HG02884 (cell line): ENCODE data around the gene CDH23.

Experiments
- ATAC-seq: cut with Tn5 transposase; IDR thresholded peaks from one replicate; pipeline ENCODE4 v1.9.1; 2021; ENCODE audit warnings: mild to moderate bottlenecking, moderate library complexity; ENCODE audit not compliant: unreplicated experiment

The CDH23 gene

DNA sequence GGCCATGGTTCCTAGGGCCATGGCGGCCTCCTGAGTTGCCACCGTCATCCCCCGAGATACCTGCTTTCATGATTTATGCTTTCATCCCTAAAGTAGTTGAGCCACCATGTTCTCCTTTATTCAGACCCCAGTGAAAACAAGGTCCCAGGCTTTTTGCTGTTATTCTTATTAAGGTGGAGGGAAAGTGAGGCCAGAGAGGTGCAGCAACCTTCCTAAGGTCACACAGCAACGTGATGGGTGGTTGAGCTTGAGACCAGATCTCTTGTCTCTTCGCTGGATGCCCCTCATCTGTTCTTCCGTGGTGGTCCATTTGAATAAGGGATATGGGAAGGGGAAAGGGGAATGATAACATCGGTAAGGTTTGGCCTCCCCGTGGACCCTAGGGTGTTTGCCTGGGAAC, 180.6 kb downstream of the CDH23 start:
- no peak for ATAC-seq

DNA sequence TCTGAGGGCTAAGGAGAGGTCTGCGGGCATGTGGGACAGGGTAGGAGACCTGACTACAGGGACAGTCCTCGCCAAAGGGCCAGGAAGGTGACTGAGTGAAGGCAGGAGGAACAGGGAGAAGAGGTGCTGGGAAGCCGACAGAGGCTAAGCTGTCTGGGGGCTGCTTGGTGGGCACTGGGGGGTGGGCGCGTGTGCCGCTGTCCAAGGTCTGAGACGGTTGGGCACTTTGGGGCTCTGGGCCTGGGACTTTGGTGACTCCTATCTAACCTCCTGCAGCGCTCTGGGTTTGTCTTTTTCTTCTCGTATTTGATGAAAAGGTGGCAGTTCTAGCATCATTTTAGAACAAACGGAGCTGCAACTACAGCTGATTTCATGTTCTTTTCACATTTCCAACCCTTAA, 181.3 kb downstream of the CDH23 start:
- no peak for ATAC-seq

DNA sequence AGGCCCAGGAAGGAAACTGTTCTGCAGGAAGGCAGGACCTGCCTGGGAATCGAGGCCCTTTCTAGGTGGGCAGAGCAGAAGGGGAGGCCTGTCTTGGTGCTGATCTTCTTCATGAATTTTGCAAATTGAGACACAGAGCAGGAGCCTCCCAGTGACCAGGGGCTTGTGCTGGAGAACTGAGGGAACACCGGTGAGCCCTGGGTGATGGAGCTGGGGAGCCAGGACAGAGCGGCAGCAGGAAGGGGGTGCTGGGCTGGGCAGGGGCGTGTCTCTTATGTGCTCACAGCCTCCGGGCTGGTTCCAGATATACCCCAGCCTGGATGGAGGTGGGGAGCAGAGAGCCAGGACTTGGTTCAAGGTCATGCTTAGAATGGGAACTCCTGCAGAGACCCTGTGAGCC, 182.9 kb downstream of the CDH23 start:
- ATAC-seq = no peak

DNA sequence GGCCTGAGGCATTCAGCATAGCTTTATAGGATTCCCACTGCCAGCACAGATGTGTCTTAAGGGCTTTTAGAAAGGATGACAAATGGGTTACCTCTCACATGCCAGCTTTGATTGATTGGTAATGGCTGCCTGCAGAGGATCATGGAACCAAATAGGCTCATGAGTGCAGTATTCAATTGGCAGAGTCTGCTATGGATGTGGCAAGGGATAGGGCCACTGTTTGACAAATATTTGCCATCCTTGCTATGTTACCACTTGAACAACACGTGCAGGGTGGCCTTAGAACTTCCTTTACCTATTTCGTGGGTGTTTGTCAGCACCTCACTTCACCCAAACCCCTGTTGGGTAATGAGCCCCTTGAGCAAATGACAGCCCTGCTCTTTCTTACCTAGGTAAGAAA, 183.7 kb downstream of the CDH23 start:
- no peak for ATAC-seq

DNA sequence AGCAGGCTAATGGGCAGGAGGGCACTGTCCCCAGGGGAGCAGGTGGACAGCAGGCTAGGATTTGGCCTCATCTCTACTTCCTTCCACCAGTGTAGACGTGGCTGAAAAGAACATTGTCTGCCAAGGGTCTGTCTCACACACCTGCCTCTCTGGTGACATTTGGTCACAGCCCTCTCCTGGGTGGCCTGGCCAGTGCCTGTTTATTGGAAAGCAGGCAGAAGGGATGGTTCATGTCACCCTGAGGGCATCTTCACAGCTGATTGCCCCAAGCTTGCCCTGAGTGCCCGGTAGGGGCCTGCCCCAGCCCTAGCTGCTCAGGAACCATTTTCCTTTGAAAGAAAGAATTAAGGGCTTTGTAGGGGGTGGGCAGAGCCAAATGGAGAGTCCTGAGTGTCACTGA, 184.2 kb downstream of the CDH23 start:
- no peak for ATAC-seq

DNA sequence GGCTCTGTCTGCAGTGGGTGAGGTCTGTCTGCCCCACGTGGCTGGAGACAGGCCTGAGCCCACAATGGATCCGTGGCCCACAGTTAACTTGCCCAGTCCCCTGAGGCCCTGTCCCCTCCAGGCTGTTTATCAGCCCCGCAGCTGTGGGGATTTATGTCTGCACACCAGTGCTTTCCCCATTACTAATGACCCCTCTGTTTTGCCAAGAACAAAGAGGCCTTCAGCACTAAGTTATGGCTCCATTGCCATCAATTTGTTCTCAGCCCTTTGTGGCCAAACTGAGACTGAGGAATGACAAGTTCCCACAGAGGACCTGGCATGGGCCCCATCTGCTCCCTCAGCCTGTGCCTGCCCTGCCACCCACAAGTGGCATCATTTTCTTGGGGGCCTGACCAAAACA, 184.7 kb downstream of the CDH23 start:
- no peak for ATAC-seq

DNA sequence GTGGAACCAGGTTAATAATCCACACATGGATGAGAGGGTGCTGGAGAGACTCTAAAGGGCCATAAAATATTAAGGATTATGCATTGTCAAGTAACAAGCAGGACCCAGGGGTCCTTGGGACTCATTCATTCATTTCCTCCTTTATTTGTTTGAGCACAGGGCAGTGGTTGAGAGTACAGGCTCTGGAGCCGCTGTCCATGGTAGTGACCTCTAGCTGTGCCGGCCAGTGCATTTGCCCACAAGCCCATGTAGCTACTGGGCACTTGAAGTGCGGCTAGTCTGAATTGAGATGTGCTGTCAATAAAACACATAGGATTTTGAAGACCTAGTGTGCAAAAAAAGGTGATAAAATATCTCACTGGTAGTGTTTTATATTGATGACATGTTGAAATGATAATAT, 185.3 kb downstream of the CDH23 start:
- no peak for ATAC-seq

DNA sequence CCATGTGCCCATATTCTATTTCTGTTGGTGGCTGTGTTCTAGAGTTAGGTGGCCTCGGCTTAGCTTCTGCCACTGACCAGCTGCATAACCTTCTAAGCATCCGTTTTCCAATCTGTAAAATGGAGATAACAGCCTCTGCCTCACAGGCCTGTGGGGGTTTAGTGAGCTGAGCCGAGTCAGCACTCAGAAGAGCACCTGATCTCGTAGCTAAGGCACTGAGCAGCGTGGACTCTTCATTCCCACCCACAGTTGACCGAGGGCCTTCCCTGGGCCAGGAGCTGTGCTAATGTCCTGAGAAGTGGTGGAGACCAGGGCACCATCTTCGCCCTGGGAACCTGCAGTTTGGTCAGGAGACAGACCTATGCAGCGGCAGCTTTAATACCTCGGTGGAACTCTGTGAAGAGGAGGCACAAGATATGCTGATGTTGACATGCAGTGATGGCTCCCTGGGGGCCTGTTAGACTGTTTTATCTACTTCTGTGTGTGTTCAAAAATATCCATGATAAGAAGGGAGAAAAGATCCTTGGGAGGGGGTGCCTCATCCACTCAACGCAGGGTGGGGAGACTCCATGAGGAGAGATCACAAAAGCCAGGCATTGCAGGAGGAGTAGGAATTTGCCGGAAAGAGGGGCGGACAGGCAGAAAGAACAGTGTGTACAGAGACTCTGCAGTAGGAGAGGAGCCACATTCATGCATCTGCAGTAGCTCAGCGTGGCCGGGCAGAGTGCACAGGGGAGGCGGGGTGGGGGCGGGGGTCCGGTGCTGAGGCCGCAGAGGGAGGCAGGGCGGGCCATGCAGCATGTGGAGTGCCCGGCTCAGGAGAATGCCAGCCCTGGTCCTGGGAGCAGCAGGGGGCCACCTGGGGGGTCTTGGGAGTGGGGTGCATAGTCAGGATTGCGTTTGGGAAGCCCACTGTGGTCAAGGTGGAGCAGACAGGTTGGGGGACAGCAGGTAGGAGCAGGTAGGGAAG, 186.1 kb downstream of the CDH23 start:
- ATAC-seq = no peak

DNA sequence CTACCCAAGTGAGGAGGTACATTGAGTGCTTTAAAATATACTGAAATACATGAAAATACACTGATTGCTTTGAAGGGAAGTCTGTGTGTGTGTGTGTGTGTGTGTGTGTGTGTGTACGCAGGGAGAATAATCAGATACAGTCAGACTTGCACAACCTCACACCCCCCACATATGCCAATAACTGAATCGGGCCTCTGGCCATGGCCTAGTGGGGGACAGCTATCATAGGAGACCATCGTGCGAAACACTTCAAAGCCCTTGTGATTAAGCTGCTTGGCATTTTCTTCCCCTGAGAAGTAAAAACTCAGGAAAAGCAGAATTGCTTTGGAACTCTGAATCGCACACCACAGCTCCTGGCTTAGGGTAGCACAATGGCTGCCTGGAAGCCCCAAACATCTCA, 187.7 kb downstream of the CDH23 start:
- no peak for ATAC-seq

DNA sequence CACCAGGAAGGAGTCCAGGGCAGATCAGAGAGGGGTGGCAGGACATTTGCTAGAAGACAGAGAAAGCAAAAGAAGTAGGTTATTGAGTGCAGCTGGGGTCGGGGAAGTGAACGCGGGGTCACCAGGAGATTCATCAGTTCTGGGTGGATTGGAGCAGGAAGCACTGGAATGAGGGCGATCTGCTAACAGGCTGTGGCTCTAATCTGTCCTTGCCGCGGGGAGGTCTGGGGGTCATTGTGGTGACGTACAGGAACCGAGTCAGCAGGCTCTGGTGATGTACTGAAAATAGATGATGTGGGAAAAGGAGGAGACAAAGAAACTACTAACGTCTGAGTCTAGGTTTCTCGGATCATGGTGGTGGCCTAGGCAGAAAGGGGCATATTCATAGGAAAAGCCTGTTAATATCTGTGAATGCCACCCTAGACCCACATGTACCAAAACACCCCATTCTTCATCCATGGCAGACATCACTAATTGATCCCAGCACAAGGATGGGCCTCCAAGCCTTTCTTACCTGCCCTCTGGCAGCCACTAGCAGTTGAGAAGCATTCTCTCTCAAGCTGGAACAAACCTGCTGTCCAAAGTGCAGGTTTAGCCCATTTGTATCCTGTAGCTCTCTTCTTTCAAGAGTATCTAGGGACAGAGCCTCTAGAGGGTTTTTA, 188.3 kb downstream of the CDH23 start:
- no peak for ATAC-seq

DNA sequence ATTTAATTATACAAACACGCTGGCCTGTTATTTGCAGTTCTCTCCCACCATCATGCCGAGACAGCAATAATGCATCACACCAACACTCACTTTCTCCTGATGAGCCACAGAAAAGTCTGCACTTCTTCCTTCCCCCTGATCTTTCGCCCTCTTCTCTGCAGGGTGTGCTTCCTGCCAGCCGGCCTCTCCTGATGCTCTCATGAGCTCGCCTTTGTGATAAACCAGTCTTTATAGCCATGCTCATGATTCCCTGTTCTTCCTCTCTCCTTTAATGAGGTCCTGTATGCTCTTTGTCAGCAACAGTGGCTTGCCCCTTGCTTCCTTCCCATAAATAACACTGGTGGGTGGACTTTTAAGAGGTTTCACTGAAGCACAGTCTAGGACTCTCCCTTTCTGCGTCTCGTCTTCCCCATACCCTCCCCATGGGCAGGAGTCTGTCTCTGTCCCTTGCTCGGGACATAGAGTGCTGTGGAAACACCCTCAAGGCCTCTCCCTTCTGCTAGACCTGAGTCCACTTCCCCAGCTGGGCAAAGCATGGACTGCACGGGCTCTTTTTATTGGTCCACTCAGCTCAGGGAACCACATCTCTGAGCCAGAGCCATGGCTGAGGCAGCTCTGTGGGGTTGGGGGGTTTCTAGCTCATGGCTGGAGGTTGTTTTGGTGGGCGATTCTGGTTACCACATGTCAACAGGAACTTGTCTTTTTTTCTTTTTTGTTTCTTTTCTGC, 189.0 kb downstream of the CDH23 start:
- no peak for ATAC-seq

DNA sequence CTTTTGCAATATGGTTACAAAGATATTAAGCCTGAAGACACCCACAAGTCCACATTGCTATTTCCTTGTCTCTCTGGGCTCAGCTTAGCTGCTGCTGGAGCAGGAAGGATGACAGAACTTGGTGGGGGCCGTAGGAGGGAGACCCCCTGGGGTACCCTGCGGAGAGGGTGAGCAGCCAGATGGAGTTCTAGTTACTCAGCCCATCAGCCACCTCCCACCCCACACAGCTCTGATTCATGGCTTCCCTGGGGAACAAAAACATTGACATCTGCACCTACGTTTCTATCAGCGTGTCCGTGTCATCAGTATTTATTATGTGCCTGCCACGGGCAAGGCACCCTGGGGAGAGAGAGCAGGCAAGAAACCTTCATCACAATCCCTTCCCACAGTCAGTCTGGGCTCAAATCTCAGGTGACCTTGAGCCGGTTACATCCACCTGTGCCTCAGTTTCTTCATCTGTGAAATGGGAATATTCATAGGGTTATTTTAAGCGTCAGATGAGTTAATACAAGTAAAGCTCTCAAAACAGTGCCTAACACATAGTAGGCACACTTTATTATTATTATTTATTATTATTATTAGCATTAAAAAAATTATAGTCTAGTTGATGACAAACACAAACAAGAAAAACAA, 191.3 kb downstream of the CDH23 start:
- no peak for ATAC-seq

DNA sequence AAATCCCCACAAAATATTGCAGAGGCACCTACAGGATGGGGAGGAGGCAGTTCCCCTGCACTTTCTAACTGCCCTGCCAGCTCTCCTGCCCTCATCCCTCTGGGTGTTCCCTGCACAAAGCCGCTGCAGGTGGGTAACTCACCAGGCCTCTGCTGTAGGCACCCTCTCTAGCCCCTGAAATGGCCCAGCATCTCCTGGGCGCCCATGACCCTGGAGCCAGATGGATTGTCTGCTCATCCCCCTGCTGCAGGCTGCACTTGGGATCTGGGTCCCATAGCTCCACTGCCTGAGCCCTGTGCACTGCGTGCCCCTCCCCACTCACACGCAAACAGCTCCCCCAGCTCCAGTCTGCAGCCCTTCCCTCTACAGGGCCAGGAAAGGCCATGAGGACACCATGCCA, 192.0 kb downstream of the CDH23 start:
- ATAC-seq = no peak

DNA sequence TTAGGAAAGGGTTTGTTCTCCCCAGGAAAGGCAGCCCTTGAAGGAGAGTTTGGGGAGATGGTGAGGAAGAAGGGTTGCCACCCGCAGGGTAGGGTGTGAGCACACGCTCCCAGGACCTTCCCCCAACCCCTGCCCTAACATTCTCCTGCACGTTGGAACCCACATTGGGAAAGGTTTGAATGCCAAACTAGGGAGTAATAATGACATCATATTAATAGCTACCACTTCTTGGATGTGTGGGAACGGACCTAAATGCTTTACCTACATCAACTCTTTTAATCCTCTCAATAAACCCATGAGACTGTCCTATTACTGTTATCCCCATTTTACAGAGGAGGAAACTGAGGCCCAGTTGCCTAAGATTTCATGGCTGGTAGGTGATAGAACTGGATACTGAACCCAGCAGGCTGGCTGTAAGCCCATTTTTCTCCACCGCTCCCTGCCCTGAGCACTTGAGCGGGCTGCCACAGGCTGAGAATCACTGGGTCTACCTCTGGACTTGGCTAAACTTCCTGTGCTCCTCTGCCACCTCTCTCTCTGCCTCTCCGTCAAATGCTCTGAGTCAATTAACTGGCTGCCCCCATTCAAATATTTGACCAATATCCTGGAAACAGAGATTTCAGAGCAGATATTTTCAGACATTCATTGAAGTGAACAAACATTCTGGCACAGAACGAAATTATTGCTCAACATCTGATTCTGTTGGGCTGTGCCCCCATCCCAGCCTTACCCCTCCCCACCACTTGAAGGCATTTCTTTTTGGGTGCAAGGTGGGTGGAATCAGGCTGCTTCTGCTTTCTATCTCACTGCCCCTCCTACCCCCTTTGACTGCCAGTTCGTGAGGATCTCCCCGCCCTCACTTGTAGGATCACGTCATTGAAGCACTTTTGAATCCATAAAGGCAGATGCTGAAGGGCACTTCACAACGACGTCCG, 193.2 kb downstream of the CDH23 start:
- no peak for ATAC-seq

DNA sequence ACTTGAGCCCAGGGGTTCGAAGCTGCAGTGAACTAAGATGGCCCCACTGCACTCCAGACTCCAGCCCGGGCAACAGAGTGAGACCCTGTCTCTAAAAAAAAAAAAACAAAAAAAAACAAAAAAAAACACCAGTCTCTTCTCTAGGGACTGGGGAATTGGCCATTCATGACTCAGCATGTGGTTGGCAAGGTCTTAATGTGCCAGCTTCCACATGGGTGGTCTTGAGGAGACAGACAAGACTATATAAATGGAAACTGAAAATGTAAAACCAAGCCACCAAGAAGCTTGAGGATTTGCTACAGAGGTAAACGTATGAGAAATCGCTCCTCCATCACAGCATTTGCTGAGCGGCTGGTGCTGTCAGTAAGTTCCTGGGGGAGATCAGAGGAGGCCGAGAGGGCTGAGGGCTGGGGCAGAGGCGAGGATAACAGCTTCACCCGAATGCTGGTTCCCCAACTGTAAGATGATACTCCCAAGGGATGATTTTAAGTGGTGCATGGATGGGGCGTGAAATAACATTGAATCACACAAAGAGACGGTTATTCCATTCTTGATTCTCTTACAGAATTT, 194.1 kb downstream of the CDH23 start:
- no peak for ATAC-seq

DNA sequence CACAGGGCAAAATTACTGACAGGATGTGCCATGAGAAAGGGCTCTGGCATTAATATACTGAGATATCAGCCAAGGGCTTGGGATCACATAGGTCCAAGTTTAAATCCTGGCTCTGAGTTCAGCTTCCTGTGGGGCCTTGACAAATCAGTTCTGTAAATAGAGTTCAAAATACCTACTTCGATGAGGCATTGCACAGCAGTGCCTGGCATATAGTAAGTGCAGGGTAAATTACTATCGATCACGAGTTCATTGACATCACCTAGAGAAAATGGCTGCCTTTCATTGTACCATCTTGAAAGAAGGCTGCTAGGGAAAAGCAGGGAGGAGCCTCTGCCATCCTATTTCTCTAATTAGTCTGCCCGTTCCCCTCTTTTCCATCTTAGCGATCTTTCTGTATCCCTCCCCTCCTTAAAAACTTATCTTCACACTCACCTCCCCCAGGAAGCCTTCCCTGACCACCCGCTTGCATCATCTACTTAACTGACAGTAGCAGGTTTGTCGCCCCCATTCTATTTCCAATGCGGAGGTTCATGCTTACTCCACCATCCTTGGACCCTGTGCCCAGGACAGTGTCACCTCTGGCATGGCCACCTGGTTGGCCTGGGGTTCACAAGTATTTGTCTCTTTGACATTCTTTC, 198.3 kb downstream of the CDH23 start:
- no peak for ATAC-seq

DNA sequence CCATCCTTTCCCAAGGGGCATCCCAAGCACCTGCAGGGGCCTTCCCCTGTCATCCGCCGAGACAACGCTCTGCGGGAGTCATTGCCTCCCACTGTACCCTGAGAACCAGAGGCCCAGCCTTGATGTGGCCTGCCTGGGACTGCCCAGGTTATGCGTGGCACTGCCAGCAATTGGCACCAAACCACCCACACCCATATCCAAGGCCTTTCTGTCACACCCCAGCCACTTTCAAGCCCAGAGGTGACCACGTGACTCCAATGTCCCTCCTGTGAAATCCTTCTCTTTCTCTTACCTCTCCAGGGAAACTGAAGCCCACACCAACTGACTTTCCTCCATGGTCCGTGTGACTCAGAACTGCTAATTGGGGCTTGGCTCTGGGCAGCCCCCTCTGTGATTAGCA, 198.9 kb downstream of the CDH23 start:
- ATAC-seq = no peak

DNA sequence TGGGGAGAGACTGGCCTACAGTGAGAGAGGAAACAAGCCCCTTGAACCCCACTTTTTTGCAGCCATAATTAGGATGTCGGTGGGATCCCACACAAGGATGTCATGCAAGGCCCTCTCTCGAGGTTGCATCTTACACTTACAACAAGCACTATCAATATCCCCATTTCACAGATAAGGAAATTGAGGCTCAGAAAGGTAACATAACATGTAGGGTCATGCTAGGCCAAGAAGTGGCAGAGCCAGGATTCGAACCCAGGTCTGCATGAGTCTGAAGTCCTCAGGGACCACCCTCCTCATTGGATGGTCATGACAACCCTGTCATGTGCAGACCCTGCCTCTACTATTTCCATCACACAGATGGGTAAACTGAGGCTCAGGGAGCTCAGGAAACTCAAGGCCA, 199.4 kb downstream of the CDH23 start:
- ATAC-seq = no peak

DNA sequence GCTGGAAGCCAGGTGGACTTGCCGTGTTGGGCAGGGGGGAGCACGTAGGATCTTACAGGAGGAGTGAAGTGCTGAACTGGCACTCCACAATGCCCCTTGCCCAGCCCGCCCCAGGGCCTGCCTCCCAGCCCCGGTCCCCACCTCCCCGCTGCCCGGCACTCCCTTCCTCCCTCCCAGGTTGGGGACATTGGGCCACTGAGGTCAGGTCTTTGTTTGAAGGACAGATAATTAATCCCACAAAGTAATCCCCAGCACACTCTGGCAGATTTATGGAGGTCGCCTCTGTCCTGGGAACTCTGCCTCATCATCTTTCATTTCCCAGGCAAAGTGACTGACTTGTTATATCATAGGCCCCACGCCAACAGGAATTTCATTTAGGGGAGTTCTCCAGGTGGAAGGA, 200.0 kb downstream of the CDH23 start:
- ATAC-seq = no peak
